ENCODE results near the gene SLC35F3.

- TF ChIP-seq EZH2 (IDR thresholded peaks at IDR 0.05; ENCODE audit: insufficient read depth, low read length) = no peak
- TF ChIP-seq, protein P1, sequence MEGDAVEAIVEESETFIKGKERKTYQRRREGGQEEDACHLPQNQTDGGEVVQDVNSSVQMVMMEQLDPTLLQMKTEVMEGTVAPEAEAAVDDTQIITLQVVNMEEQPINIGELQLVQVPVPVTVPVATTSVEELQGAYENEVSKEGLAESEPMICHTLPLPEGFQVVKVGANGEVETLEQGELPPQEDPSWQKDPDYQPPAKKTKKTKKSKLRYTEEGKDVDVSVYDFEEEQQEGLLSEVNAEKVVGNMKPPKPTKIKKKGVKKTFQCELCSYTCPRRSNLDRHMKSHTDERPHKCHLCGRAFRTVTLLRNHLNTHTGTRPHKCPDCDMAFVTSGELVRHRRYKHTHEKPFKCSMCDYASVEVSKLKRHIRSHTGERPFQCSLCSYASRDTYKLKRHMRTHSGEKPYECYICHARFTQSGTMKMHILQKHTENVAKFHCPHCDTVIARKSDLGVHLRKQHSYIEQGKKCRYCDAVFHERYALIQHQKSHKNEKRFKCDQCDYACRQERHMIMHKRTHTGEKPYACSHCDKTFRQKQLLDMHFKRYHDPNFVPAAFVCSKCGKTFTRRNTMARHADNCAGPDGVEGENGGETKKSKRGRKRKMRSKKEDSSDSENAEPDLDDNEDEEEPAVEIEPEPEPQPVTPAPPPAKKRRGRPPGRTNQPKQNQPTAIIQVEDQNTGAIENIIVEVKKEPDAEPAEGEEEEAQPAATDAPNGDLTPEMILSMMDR (IDR thresholded peaks at IDR 0.05; ENCODE audit: insufficient read depth, low read depth, low read length) = no peak
Measured at GRCh38 chr1:234373959-234374254, 469.4 kb downstream of the SLC35F3 start.

Measured in astrocyte (in vitro differentiated cells and primary cell).